HepG2 (cell line): ENCODE measurements around the gene IZUMO4. TPM values are rescaled to one million over a fixed set of nuclear protein-coding genes. Genes with fewer than 3 reads are reported as not detected.

ENCODE experiments used
- ARID2 ChIP-seq: sonication (generic); formaldehyde crosslinking; IDR thresholded peaks from 2 replicates; pipeline ENCODE4 v1.8.1; 2022; ENCODE audit warnings: mild to moderate bottlenecking, missing genetic modification reagents, borderline replicate concordance
- ARNTL ChIP-seq: sonication (generic); formaldehyde crosslinking; IDR thresholded peaks from 2 replicates; pipeline ENCODE4 v1.4.0; 2020; ENCODE audit warnings: mild to moderate bottlenecking, missing genetic modification reagents
- GPN1 ChIP-seq: sonication (generic); formaldehyde crosslinking; IDR thresholded peaks from 2 replicates; pipeline ENCODE4 v1.5.1; 2020; ENCODE audit warnings: missing genetic modification reagents, borderline replicate concordance
- KAT8 ChIP-seq: IDR thresholded peaks from 2 replicates; pipeline ENCODE4 v1.6.1; 2016; ENCODE audit warnings: missing genetic modification reagents, missing compliant biosample characterization
- RAD21 ChIP-seq: fragments of 450-650 bp; formaldehyde crosslinking; IDR thresholded peaks from 2 replicates; pipeline ENCODE4 v1.5.0; 2020; ENCODE audit warnings: mild to moderate bottlenecking
- SP2 ChIP-seq: sonication (generic); formaldehyde crosslinking; IDR thresholded peaks from 2 replicates; pipeline ENCODE4 v1.5.1; 2020; ENCODE audit warnings: mild to moderate bottlenecking, missing genetic modification reagents
- XBP1 ChIP-seq: sonication (generic); formaldehyde crosslinking; IDR thresholded peaks from 2 replicates; pipeline ENCODE4 v1.5.0; 2020; ENCODE audit warnings: missing genetic modification reagents
- ZNF652 ChIP-seq: IDR thresholded peaks from 2 replicates; pipeline ENCODE4 v1.6.1; 2016; ENCODE audit warnings: low read depth, borderline replicate concordance
- ZNF674 ChIP-seq: sonication (generic); formaldehyde crosslinking; IDR thresholded peaks from 2 replicates; pipeline ENCODE4 v1.5.0; 2020; ENCODE audit warnings: low read depth, mild to moderate bottlenecking, missing genetic modification reagents
- polyA plus RNA-seq, 8 experiments: library from polyadenylated mRNA; depleted of rRNA in 3 of 8; stranded (reverse) in 7 of 8; unstranded in 1 of 8; fragments of >200 nt; fragmentation: Illumina TruSeq in 4 of 8; extraction: Trizol in 4 of 8; gene quantifications; 2 replicates each; pipeline versions ENCODE4 v1.2.1 to v1.2.3, GENCODE V29; 2011 to 2016; ENCODE audit warnings: low read depth in 4 of 8, missing spikeins in 1 of 8, mixed read lengths in 1 of 8; ENCODE audit not compliant: insufficient read depth in 1 of 8
- total RNA-seq, 5 experiments: library from RNA; depleted of rRNA; stranded (reverse); fragments of >200 nt; fragmentation: Illumina TruSeq; extraction: Trizol; gene quantifications; 2 replicates each; pipeline ENCODE4 v1.2.3, GENCODE V29; 2016; ENCODE audit warnings: low read depth in 1 of 5
- TF ChIP-seq, protein P1 (sequence below): sonication (generic); formaldehyde crosslinking; IDR thresholded peaks from 2 replicates; pipeline ENCODE4 v1.8.1; 2023; ENCODE audit warnings: mild to moderate bottlenecking, moderate library complexity, missing genetic modification reagents
- TF ChIP-seq, protein P2 (sequence below): sonication (generic); formaldehyde crosslinking; IDR thresholded peaks from 2 replicates; pipeline ENCODE4 v1.5.0; 2020; ENCODE audit warnings: mild to moderate bottlenecking, missing genetic modification reagents
- TF ChIP-seq, protein P3 (sequence below): sonication (generic); formaldehyde crosslinking; IDR thresholded peaks from 2 replicates; pipeline ENCODE4 v1.5.0; 2020; ENCODE audit warnings: mild to moderate bottlenecking, missing genetic modification reagents, borderline replicate concordance
- TF ChIP-seq, protein P4 (sequence below): sonication (generic); formaldehyde crosslinking; IDR thresholded peaks from 2 replicates; pipeline ENCODE4 v1.5.0; 2020; ENCODE audit warnings: mild to moderate bottlenecking, low read depth, missing genetic modification reagents, borderline replicate concordance
- TF ChIP-seq, protein P5 (sequence below): sonication (generic); formaldehyde crosslinking; IDR thresholded peaks from 2 replicates; pipeline ENCODE4 v1.4.0; 2020; ENCODE audit warnings: missing genetic modification reagents
- TF ChIP-seq, protein P6 (sequence below): IDR thresholded peaks from 2 replicates; pipeline ENCODE4 v1.6.1; 2016; ENCODE audit warnings: low read depth, borderline replicate concordance

Gene IZUMO4
- total and polyA plus RNA-seq, 2 of the 13 experiments (the other 11 are each of a cell fraction or from before 2014, with no cell fraction given), result 0.77 to 3.9 TPM

DNA sequence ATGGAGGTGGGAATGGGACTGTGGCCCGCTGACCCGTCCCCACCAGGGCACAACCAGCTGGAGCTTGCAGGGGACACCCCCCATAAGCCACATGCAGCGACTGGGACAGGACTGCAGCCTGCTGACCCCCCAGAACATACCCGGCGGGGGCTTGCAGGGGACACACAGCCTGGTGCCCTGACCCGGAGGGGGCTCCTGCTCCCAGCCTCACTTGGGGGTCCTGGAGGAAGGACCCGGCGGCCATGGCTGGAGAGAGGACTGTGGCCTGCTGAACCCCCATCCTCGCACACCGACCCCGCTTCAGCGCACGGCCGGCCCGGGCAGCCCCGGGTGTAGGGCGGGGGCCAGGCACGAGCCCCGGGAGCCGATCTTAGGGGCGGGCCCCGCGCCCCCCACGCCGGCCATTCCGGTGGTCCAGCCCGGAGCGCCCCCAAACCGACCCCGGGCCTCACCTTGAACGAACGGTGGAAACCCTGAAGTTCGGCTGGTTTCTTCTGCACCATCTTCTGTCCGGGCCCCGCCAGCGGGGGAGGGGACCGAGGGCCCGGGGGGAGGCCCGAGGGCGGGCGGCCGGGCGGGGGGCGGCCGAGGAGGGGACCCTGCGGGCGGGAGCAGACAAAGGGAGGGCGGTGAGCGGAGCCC is 46.2 kb upstream of the IZUMO4 start (continued):
- TF ChIP-seq, protein P1, sequence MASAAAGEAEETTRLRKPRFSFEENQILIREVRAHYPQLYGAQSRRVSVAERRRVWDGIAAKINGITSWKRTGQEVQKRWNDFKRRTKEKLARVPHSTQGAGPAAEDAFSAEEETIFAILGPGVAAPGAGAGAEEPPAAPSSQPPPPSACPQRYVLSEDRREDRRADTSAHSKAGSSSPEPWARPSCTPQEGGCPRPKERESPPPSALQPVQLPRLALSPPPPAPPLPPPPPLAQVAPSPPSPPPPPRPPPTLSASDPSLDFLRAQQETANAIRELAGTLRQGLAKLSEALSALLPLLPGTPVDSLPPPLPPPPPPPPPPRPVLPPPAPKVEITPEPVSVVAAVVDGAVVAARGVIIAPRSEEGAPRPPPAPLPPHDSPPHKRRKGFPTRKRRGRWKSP (CRISPR knock-in tag), result 0 out of 2 replicates have a peak, but pooled peaks have one; percentile 24
- TF ChIP-seq ZNF652 (CRISPR knock-in tag), result no peak
- TF ChIP-seq, protein P2, sequence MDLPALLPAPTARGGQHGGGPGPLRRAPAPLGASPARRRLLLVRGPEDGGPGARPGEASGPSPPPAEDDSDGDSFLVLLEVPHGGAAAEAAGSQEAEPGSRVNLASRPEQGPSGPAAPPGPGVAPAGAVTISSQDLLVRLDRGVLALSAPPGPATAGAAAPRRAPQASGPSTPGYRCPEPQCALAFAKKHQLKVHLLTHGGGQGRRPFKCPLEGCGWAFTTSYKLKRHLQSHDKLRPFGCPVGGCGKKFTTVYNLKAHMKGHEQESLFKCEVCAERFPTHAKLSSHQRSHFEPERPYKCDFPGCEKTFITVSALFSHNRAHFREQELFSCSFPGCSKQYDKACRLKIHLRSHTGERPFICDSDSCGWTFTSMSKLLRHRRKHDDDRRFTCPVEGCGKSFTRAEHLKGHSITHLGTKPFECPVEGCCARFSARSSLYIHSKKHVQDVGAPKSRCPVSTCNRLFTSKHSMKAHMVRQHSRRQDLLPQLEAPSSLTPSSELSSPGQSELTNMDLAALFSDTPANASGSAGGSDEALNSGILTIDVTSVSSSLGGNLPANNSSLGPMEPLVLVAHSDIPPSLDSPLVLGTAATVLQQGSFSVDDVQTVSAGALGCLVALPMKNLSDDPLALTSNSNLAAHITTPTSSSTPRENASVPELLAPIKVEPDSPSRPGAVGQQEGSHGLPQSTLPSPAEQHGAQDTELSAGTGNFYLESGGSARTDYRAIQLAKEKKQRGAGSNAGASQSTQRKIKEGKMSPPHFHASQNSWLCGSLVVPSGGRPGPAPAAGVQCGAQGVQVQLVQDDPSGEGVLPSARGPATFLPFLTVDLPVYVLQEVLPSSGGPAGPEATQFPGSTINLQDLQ, result no peak
- TF ChIP-seq XBP1, result no peak
- TF ChIP-seq KAT8 (CRISPR knock-in tag), result 0 out of 2 replicates have a peak, but pooled peaks have one; percentile 2
- TF ChIP-seq, protein P3, sequence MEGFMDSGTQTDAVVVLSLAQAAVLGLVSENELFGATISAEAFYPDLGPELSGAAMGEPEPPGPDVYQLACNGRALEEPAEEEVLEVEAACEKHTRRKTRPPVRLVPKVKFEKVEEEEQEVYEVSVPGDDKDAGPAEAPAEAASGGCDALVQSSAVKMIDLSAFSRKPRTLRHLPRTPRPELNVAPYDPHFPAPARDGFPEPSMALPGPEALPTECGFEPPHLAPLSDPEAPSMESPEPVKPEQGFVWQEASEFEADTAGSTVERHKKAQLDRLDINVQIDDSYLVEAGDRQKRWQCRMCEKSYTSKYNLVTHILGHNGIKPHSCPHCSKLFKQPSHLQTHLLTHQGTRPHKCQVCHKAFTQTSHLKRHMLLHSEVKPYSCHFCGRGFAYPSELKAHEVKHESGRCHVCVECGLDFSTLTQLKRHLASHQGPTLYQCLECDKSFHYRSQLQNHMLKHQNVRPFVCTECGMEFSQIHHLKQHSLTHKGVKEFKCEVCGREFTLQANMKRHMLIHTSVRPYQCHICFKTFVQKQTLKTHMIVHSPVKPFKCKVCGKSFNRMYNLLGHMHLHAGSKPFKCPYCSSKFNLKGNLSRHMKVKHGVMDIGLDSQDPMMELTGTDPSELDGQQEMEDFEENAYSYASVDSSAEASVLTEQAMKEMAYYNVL, result no peak
- TF ChIP-seq, protein P4, sequence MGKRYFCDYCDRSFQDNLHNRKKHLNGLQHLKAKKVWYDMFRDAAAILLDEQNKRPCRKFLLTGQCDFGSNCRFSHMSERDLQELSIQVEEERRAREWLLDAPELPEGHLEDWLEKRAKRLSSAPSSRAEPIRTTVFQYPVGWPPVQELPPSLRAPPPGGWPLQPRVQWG (CRISPR knock-in tag), result no peak
- TF ChIP-seq GPN1 (CRISPR knock-in tag), result no peak
- TF ChIP-seq, protein P5, sequence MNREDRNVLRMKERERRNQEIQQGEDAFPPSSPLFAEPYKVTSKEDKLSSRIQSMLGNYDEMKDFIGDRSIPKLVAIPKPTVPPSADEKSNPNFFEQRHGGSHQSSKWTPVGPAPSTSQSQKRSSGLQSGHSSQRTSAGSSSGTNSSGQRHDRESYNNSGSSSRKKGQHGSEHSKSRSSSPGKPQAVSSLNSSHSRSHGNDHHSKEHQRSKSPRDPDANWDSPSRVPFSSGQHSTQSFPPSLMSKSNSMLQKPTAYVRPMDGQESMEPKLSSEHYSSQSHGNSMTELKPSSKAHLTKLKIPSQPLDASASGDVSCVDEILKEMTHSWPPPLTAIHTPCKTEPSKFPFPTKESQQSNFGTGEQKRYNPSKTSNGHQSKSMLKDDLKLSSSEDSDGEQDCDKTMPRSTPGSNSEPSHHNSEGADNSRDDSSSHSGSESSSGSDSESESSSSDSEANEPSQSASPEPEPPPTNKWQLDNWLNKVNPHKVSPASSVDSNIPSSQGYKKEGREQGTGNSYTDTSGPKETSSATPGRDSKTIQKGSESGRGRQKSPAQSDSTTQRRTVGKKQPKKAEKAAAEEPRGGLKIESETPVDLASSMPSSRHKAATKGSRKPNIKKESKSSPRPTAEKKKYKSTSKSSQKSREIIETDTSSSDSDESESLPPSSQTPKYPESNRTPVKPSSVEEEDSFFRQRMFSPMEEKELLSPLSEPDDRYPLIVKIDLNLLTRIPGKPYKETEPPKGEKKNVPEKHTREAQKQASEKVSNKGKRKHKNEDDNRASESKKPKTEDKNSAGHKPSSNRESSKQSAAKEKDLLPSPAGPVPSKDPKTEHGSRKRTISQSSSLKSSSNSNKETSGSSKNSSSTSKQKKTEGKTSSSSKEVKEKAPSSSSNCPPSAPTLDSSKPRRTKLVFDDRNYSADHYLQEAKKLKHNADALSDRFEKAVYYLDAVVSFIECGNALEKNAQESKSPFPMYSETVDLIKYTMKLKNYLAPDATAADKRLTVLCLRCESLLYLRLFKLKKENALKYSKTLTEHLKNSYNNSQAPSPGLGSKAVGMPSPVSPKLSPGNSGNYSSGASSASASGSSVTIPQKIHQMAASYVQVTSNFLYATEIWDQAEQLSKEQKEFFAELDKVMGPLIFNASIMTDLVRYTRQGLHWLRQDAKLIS (CRISPR knock-in tag), result no peak
- TF ChIP-seq SP2 (CRISPR knock-in tag), result peak; percentile 32; the same call in 1 of the 2 replicates
- TF ChIP-seq, protein P6, sequence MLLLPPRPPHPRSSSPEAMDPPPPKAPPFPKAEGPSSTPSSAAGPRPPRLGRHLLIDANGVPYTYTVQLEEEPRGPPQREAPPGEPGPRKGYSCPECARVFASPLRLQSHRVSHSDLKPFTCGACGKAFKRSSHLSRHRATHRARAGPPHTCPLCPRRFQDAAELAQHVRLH (CRISPR knock-in tag), result no peak
- no peak for TF ChIP-seq ZNF674 (CRISPR knock-in tag)
- peak; percentile 7; the same call in 1 of the 2 replicates for TF ChIP-seq RAD21 (CRISPR knock-in tag)
- no peak for TF ChIP-seq ARID2 (CRISPR knock-in tag)
- no peak for TF ChIP-seq ARNTL (CRISPR knock-in tag)
